Dendritic cell treated with granulocyte-macrophage colony-stimulating factor and Interleukin-4, amounts not matched to agents 40 ng/mL and 50 ng/mL, for 4 days (primary cell): ENCODE data around the gene USP8.

Experiments
- H3K27ac Mint-ChIP-seq: one replicate; pipeline ENCODE4 v1.8.0; 2022; ENCODE audit warnings: mild to moderate bottlenecking, mixed read lengths
- H3K27me3 Mint-ChIP-seq: one replicate; pipeline ENCODE4 v1.8.0; 2022; ENCODE audit warnings: mild to moderate bottlenecking, mixed read lengths
- H3K36me3 Mint-ChIP-seq: one replicate; pipeline ENCODE4 v1.8.0; 2022; ENCODE audit warnings: low read depth, mixed read lengths
- H3K4me1 Mint-ChIP-seq: one replicate; pipeline ENCODE4 v1.8.0; 2022; ENCODE audit warnings: low read depth, mixed read lengths
- H3K4me3 Mint-ChIP-seq: one replicate; pipeline ENCODE4 v1.8.0; 2022; ENCODE audit warnings: mild to moderate bottlenecking, moderate library complexity, mixed read lengths
- H3K9me3 Mint-ChIP-seq: one replicate; pipeline ENCODE4 v1.8.0; 2022; ENCODE audit warnings: mixed read lengths
- intact Hi-C: fragments of 100-400 bp; cut with micrococcal nuclease; formaldehyde crosslinking; loops from one replicate; pipeline ENCODE4 v1.15.0; 2022

Gene USP8

DNA sequence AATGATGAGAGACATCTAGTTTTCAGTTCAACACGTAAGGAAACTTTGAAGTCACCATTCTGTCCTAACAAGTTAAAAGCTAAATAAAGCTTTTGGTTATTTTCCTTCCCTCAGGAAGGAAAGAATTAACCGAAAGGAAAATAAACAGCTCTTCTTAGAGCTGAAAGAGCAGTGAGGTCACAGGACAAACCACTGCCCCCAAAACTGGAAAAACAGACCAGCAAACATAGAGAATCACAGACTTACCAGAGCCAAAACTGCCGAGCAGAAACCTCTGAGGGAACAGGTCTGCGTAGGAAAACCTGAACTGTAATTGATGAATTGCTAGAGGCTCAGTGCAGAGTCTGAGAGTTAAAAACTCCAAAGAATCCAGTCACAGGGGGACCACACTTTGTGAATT is 107.6 kb downstream of the USP8 start:
- no peaks in the 10 kb centered on the region for H3K4me1 Mint-ChIP-seq
- H3K4me3 Mint-ChIP-seq = no peak overlapping the region
- no peaks in the 10 kb centered on the region for H3K36me3 Mint-ChIP-seq
- no peaks in the 10 kb centered on the region for H3K9me3 Mint-ChIP-seq
- H3K27ac Mint-ChIP-seq = no peak overlapping the region
- intact Hi-C loops = no loop called here
- no peaks in the 10 kb centered on the region for H3K27me3 Mint-ChIP-seq

DNA sequence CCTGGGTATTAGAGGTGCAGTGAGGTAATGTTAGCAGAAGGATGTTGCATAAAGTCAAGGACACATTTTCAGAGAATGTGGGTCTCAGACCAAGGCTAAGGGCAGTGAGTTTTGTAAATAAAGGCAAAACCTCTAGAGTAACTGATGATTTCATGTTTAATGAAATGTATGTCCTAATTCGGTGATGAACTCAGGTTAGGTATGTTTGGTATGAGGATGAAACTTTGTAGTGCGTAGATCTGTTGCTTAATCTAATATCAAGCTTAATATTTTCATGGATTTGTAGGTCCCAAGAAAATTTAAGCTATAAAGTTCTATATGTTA is 118.6 kb downstream of the USP8 start:
- Mint-ChIP-seq H3K4me1 (peaks cover 5% of the 10 kb centered on the region), H3K9me3 (no peaks in the 10 kb centered on the region), H3K36me3 (no peaks in the 10 kb centered on the region), H3K4me3 (no peak overlapping the region), H3K27me3 (peaks cover 2% of the 10 kb centered on the region), H3K27ac (no peak overlapping the region)
- intact Hi-C loops = no loop called here

DNA sequence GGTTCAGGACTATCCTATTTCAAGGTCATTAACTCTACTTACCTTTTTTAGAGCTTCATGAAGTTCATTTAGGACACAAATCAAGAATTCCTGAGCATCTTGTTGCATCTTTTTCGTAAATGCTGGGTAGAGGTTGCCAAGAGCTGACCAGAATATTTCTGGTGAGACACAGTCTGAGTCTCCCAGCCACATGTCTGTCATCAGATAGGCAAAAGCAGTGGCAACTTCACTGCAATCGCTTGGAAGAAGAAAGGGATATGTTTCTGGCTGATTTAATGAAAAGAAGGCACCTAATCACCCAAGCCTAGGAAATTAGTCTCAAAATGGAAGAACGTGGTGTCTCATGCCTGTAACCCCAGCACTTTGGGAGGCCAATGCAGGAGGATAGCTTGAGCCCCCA is 119.4 kb downstream of the USP8 start:
- Mint-ChIP-seq H3K4me1 (peaks cover 5% of the 10 kb centered on the region), H3K4me3 (no peak overlapping the region), H3K27ac (no peak overlapping the region), H3K9me3 (no peaks in the 10 kb centered on the region), H3K36me3 (no peaks in the 10 kb centered on the region), H3K27me3 (peaks cover 2% of the 10 kb centered on the region)
- intact Hi-C loops = no loop called here

DNA sequence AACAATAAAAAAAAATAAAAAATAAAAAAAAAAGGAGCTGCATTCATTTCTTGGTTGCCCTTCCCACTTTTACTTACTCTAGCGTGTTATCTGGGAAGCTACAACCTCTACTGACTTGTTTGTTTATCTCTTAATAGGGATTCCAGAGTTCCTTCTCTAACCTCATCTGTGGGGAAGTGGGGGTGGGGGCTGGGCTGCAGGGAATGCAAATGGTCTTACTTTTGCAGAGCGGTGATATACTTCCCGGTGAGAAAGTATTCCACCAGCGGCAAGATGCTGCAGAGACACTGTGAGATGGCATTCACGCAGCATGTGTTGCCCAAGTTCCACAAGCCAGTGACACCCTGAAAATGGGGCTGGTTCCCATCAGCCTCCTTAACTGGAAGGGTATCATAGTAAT is 120.2 kb downstream of the USP8 start:
- no peaks in the 10 kb centered on the region for H3K9me3 Mint-ChIP-seq
- no peaks in the 10 kb centered on the region for H3K36me3 Mint-ChIP-seq
- intact Hi-C loops = no loop called here
- no peak overlapping the region for H3K27ac Mint-ChIP-seq
- peaks cover 5% of the 10 kb centered on the region for H3K4me1 Mint-ChIP-seq
- H3K27me3 Mint-ChIP-seq = peaks cover 3% of the 10 kb centered on the region
- no peak overlapping the region for H3K4me3 Mint-ChIP-seq

DNA sequence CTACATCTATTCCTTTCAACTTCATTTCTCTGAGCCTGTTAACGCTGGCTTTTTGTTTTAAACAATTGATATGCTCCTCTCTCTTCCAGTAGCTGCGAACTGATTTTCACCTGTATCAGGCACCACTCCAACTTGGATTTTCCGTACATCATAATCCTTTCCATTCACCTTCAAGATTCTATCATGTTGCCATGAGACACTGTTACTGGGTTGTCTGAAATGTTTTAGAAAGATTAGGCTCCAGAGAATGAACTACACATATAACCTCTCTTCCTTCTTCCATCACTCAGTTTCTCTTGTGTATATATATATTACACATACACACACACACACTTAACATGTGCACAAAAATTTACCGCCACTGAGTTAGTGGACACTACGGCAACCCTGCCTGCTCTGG is 122.4 kb downstream of the USP8 start, which contains the start of gene USP50:
TSS of gene USP50 (minus strand) at position 101 of the 400 bp plus-strand sequence. CDS start 141 bp downstream, outside the sequence.
- Mint-ChIP-seq H3K27me3 (peaks cover 3% of the 10 kb centered on the region), H3K9me3 (no peaks in the 10 kb centered on the region), H3K4me3 (no peak within 1 kb of the TSS), H3K4me1 (peaks cover 5% of the 10 kb centered on the region), H3K27ac (no peak within 1 kb of the TSS), H3K36me3 (no peaks in the 10 kb centered on the region)
- intact Hi-C loops = no loop called here

DNA sequence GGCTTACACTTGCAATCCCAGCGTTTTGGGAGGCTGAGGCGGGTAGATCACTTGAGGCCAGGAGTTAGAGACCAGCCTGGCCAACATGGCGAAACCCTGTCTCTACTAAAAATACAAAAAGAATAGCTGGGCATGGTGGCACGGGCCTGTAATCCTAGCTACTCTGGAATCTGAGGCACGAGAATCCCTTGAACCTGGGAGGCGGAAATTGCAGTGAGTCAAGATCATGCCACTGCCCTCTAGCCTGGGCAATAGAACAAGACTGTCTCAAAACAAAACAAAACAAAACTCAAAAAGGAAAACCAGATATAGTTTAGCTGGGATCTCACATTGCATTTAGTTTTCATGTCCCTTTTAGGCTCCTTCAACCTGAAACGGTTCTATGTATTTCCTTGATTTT is 125.1 kb downstream of the USP8 start:
- no peak overlapping the region for H3K27ac Mint-ChIP-seq

DNA sequence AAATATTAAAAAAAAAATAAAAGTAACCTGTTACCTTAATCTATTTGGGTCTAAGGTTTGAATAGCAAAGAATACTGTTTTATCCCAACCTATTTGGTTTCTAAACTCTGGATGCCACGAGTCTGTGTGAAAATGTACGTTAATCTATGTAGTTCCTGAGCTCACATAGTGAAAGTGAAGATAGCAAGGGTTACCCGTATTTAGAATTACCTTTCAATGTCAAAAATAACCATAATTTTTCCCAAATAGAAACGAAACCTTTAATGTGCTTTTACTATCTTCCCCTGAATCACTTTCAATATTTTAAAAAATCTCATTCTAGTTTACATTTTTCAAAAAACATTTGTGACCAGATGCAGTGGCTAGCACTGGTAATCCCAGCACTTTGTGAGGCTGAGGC is 128.0 kb downstream of the USP8 start:
- no peak overlapping the region for H3K4me3 Mint-ChIP-seq
- no peaks in the 10 kb centered on the region for H3K9me3 Mint-ChIP-seq
- intact Hi-C loops = no loop called here
- H3K27me3 Mint-ChIP-seq = peaks cover 2% of the 10 kb centered on the region
- no peaks in the 10 kb centered on the region for H3K4me1 Mint-ChIP-seq
- no peak overlapping the region for H3K27ac Mint-ChIP-seq
- H3K36me3 Mint-ChIP-seq = no peaks in the 10 kb centered on the region

More for the DNA sequence above, 125.1 kb downstream of the USP8 start:
- intact Hi-C loops = no loop called here
- peaks cover 4% of the 10 kb centered on the region for H3K4me1 Mint-ChIP-seq
- no peak overlapping the region for H3K4me3 Mint-ChIP-seq
- peaks cover 3% of the 10 kb centered on the region for H3K27me3 Mint-ChIP-seq
- no peaks in the 10 kb centered on the region for H3K36me3 Mint-ChIP-seq
- no peaks in the 10 kb centered on the region for H3K9me3 Mint-ChIP-seq

DNA sequence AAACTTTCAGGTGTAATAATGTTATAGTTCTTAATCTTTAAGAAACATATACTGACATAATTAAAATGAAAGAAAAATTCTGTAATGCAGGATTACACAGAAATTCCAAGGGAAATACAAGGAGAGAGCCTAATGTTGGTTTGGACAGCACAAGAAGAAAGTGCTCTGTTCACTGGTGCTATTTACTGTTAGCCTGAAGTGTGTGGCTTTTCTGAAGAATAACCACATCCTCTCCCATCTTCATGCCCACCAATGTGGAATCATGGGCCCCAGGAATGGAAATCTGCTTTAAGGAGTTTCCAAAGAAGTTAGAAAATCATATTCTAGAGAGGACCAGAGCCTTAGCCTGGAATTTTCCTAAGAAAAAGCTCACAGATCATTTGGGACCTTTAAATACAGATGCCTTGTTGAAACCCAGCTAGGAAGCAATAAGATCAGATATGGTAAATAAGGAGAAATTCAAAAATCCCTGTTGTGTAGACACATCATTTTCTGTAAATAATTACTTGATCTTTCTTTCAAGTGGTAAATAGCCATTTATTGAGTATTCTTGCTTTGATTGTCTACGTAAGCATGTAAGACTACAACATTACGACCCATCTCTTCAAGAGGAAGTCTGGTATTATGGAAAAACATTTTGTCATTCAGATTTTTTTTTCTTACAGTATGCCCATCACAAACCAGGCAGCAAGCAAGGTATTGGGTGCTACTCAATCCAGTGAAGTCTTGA is 132.6 kb downstream of the USP8 start:
- H3K4me3 Mint-ChIP-seq = no peak overlapping the region
- H3K36me3 Mint-ChIP-seq = peaks cover 24% of the 10 kb centered on the region
- no peaks in the 10 kb centered on the region for H3K9me3 Mint-ChIP-seq
- intact Hi-C loops = no loop called here
- H3K4me1 Mint-ChIP-seq = no peaks in the 10 kb centered on the region
- H3K27me3 Mint-ChIP-seq = no peaks in the 10 kb centered on the region
- H3K27ac Mint-ChIP-seq = no peak overlapping the region

DNA sequence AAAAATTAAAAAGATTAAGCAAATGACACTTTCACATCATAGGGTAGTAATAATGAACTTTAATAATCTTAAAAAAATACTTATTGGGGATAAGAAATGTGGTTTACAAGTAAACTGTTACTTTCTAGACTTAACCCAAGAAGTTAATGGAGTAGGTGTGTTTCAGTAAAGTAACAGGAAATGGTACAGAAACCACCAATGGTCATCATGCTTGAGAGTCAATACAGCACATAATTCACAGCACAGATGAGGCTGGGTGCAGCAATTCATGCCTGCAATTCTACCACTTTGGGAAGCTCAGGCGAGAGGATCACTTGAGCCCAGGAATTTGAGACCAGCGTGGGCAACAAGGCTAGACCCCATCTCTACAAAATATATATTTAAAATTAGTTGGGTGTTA is 133.8 kb downstream of the USP8 start:
- intact Hi-C loops = no loop called here
- Mint-ChIP-seq H3K9me3 (no peaks in the 10 kb centered on the region), H3K27me3 (no peaks in the 10 kb centered on the region), H3K4me1 (no peaks in the 10 kb centered on the region), H3K4me3 (no peak overlapping the region), H3K27ac (no peak overlapping the region), H3K36me3 (peaks cover 36% of the 10 kb centered on the region)

DNA sequence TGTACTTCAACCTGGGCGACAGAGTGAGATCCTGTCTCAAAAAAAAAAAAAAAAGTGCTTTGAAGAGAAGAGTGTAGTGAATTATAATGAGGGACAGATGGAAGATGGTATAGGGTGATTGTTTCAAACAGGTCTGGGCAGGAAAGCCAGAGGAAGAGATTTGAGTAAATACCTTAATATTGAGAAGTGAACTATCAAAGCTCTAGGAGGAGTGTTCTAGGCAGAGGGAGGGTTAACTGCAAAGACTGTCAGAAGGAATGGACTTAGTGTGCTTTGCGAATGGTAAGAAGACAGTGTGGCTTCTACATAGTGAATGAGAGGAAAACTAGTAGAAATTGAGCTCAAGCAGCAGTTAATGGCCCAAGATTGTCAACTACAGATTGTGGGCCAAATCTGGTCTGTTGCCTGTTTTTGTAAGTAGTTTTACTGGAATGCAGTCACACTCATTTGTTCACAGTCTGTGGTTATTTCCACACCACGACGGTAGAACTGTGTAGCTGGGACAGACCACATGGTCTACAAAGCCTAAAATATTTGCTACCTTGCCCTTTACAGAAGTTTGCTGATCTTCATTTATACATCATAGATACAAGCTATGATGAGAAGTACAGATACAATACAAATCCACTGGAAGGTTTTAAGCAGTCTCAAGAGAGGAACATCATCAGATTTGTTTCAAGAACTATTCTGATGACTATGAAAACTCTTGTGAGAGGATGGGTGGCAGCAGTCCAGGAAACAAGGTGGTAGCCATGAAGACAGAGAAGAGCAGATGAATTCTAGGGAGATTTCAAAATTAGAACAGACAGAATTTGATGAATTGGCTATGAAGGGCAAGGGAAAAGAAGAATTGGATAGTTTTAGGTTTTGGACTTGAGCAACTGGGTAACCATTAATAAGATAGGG is 138.8 kb downstream of the USP8 start:
- Mint-ChIP-seq H3K27me3 (no peaks in the 10 kb centered on the region), H3K9me3 (no peaks in the 10 kb centered on the region), H3K4me3 (no peak overlapping the region), H3K4me1 (no peaks in the 10 kb centered on the region), H3K36me3 (peaks cover 74% of the 10 kb centered on the region), H3K27ac (no peak overlapping the region)
- intact Hi-C loops = no loop called here

DNA sequence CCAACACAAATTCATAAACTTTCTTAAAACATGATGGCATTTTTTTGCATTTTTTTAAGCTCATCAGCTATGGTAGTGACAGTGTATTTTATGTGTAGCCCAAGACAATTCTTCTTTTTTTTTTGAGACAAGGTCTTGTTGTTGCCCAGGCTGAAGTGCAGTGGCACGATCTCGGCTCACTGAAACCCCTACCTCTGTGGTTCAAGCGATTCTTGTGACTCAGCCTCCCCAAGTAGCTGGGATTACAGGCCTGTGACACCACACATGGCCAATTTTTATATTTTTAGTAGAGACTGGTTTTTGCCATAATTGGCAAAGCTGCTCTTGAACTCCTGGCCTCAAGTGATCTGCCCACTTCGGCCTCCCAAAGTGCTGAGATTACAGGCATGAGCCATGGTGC is 139.6 kb downstream of the USP8 start:
- peaks cover 79% of the 10 kb centered on the region for H3K36me3 Mint-ChIP-seq
- no peak overlapping the region for H3K4me3 Mint-ChIP-seq
- no peaks in the 10 kb centered on the region for H3K4me1 Mint-ChIP-seq
- H3K27me3 Mint-ChIP-seq = no peaks in the 10 kb centered on the region
- H3K9me3 Mint-ChIP-seq = no peaks in the 10 kb centered on the region
- no peak overlapping the region for H3K27ac Mint-ChIP-seq
- intact Hi-C loops = no loop called here
